SH-SY5Y (cell line): ENCODE measurements around the gene RGS12.

Experiments used
- GATA2 ChIP-seq: IDR thresholded peaks from 2 replicates; pipeline ENCODE4 v1.6.1; 2011; ENCODE audit warnings: mild to moderate bottlenecking, low read depth, low read length
- GATA3 ChIP-seq: IDR thresholded peaks from 2 replicates; pipeline ENCODE4 v1.6.1; 2011; ENCODE audit warnings: low read depth, mild to moderate bottlenecking, low read length, moderate library complexity

GRCh38 chr4:3312362-3312761 is 19.5 kb downstream of the RGS12 start:
- TF ChIP-seq GATA2 (no peak), GATA3 (no peak)
